HL-60 (cell line): ENCODE data around the gene ATXN2.

Experiments
- CTCF ChIP-seq: IDR thresholded peaks from one replicate; pipeline ENCODE4 v1.5.1; 2011; ENCODE audit warnings: low read length, control low read depth, inconsistent platforms; ENCODE audit not compliant: insufficient read depth
- POLR2AphosphoS5 ChIP-seq: IDR thresholded peaks from 2 replicates; pipeline ENCODE4 v1.6.1; 2012; ENCODE audit warnings: low read depth

DNA sequence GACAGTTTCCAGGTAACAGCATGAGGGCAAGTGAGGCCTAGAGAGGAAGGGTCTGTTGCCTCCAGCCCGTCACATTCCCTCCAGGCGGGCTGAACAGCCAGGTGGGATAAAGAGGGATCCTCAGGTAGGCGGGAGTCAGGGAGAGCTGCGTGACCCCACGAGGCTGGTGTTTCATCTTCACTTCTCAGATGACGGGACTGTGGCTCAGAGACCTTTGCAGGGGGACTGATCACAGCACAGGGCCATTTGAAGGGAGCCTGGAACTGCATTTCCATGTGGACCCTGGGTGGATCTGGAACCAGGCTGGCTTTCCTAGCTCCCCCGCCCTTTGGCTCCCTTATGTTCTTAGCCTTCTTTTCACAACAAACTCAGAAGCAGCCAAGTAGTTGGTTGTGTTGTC lies 156.0 kb downstream of the ATXN2 start:
- no peak for TF ChIP-seq CTCF
- TF ChIP-seq POLR2AphosphoS5, result no peak
